Left colon (tissue), 2 donors: ENCODE data around the gene GGCX. TPM values are rescaled to one million over a fixed set of nuclear protein-coding genes. Genes with fewer than 3 reads are reported as not detected.
A peak's percentile ranks its signal among the peaks of the same experiment; 100 is the strongest.

Source experiments
- ATAC-seq: fragments of 200-7000 bp; cut with Tn5 transposase; one replicate; pipeline ENCODE4 v1.9.1; 2020; ENCODE audit warnings: mild to moderate bottlenecking, moderate library complexity
- DNase-seq, 2 donors: peaks; one replicate each; pipeline ENCODE4 v3.0.0-alpha.2; 2020
- intact Hi-C, 2 donors: fragments of 100-400 bp; cut with DNase I in 1 of 2; cut with micrococcal nuclease in 1 of 2; formaldehyde crosslinking; loops; one replicate each; pipeline versions ENCODE4 v1.11.2 to v1.14.0; 2022; cut with DNase I, micrococcal nuclease
- total RNA-seq, 2 donors: library from RNA; stranded (reverse); fragmentation: NEBNext Ultra II Directional; extraction: Animal tissue kit (Norgen Biotek cat#: 25700); gene quantifications; one replicate each; pipeline ENCODE4 v1.2.1, GENCODE V29; 2021
- donor health status: DM: no; HTN: no; CAD: no.
- donor health status: DM: yes; HTN: yes; CAD: no.

GGCX gene
- total RNA-seq, 2 donors from 2014 or later = 25.1 to 27.8 TPM

DNA sequence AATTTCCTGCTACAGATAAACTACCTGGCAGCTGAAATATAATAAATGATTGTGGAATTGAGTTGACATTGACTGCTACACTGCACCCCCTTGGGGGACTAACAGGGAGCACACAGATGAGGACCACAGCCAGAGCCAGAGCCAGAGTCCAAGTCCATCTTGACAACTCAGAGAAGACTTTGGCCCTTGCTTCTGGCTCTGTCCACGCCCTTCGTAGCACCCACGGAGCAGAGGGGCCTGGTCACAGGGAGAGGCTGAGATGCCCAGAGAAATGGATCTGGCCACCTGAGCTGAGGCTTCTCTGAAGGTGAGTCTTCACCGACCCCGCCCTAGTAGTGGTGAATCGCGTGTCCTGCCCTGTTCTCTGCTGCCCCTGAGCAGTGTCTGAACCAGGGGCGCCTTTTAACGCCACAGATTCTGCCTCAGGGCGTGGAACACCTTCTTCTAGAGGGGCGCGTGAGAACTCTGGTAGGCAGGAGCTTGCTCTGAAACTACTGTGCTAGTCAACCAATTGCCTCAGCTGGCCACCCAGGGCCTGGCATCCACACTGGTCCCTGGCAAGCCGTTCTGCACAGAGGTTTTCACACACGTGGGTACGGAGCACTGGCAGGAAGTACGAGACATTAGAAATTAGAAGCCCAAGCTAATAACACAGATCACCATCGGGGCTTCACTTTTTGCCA is 58.0 kb downstream of the GGCX start:
- peak; percentile 47 to 68 for DNase-seq
- ATAC-seq = peak; percentile 82
- intact Hi-C loops = no loop called here

DNA sequence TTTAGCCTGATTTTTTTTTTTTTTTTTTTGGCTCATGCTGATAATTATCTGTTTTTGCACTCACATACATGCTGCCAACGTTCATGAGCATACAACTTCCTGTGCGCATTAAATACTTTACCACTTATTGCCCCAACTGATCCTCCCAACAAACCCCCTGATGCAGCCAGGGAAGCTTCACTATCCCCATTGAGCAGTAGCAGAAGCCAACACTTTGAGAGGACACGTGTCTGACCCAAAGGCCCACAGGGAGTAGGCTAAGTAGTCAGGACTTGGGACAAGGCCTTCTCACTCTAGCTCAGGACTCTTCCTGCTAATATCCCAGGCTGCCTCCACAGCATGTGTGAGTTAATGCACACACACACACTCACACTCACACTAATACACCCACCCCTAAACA is 58.6 kb downstream of the GGCX start:
- ATAC-seq (peak; percentile 19), DNase-seq (no peak)
- intact Hi-C loops = no loop called here

DNA sequence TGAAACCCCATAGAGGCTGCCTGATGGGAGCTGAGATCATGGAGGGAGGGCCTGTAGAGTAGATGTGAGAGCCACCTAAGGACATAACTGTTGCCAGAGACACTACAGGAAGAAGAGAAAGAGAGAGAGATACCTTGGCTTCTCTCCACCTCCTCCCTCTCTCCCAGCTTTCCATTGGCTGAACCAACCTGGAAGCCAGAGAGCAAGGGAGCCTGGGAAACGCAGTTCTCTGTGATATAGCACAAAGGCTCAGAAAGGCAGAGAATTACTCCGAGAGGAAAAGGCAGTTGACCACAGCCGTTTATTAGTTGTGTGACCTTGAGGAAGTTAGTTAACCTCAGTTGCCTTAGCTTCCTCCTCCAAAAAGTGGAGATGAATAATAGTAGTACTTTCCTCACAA is 60.0 kb downstream of the GGCX start:
- DNase-seq (no peak), ATAC-seq (no peak)
- intact Hi-C loops = no loop called here

DNA sequence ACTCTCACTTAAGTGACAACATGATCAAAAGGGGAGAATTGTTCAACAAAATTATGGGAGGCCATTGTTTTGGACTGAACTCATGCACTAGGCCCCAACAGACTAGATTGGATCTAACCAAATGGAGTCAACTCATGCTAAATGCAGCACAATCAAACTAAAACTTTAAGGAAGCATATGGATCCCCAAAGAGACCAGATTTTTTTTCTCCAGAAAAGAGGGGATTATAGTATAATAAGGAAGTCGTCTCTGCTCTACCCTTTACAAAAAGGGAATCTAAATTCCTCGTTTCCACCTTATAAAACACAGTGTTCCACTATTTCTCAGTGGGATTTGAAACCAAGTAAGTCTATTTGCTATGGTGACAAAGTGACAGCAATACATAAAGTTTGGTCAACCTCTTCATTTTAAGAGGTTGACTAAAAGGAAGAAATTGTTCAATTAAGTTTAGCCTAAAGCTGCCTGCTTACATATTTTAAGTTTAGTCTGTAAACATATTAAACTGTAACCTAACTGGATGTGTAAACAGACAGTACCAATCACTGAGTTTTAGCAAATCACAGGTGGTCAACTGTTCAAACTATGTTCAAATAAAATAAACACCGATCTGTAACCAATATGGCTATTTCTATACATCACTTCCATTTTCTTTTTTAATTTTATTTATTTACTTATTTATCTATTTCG is 63.2 kb downstream of the GGCX start:
- DNase-seq = no peak
- no peak for ATAC-seq
- intact Hi-C loops = no loop called here

DNA sequence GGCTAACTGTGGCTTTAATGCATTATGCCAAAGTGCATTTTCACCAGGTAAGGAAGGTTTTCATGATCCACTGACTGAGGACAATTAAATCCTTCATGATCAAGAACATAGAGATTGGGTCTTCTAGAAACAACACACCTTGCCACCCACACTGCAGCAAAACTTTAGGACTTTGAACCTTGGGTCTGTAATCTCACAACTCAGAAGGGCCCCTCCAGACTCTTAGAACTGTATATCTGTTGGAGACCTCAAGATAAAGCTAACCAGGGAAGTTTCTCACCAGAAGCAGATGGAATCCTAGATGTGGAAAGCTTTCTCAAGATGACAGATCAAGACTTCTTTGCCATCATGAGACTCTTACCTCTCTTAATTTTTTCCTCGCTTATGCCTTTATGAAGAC is 64.9 kb downstream of the GGCX start:
- intact Hi-C loops = no loop called here
- ATAC-seq (no peak), DNase-seq (no peak)

Other genes with a start within 250 kb of the GGCX start
- gene TGOLN2, start 233.5 kb downstream of the GGCX start, total RNA-seq = 100 to 1,000 TPM; 186 to 193 TPM
- 100 to 1,000 TPM; 245 to 291 TPM for gene RETSAT, start 207.0 kb downstream of the GGCX start, total RNA-seq
- 10 to 100 TPM; 18.3 to 19.6 TPM for gene ELMOD3, start 206.7 kb downstream of the GGCX start, total RNA-seq
- gene CAPG, start 151.1 kb downstream of the GGCX start, total RNA-seq = 10 to 100 TPM; 97.7 to 98.2 TPM
- gene SH2D6, start 142.8 kb downstream of the GGCX start, total RNA-seq = 1 to 10 TPM; 4.7 to 6.3 TPM
- 100 to 1,000 TPM; 147 to 173 TPM for gene MAT2A, start 22.3 kb downstream of the GGCX start, total RNA-seq
- 100 to 1,000 TPM; 268 to 282 TPM for gene VAMP8, start 16.1 kb upstream of the GGCX start, total RNA-seq
- gene VAMP5, start 22.9 kb upstream of the GGCX start, total RNA-seq = 10 to 100 TPM; 20.1 to 20.4 TPM
- gene RNF181, start 34.3 kb upstream of the GGCX start, total RNA-seq = 10 to 100 TPM; 78.8 to 84.2 TPM
- gene TMEM150A, start 41.2 kb upstream of the GGCX start, total RNA-seq = 10 to 100 TPM in 1 of 2 donors, 1 to 10 TPM in 1; 10.0 to 10.8 TPM
- gene C2orf68, start 50.6 kb upstream of the GGCX start, total RNA-seq = 10 to 100 TPM; 36.1 to 44.7 TPM
- 10 to 100 TPM; 37.2 TPM for gene USP39, start 54.7 kb upstream of the GGCX start, total RNA-seq
- gene SFTPB, start 106.7 kb upstream of the GGCX start, total RNA-seq = not detected
- 10 to 100 TPM in 1 of 2 donors, 1 to 10 TPM in 1; 1.4 to 11.8 TPM for gene GNLY, start 132.9 kb upstream of the GGCX start, total RNA-seq
- gene ATOH8, start 192.5 kb upstream of the GGCX start, total RNA-seq = 1 to 10 TPM; 3.4 to 4.6 TPM